Measurements from ENCODE around the gene GPR25. TPM values are rescaled to one million over a fixed set of nuclear protein-coding genes. Genes with fewer than 3 reads are reported as not detected.

GPR25 gene
- polyA plus RNA-seq, 1 donor (not counting 4 experiments of a cell fraction or from before 2014, with no cell fraction given) = not detected

- no peaks in the 10 kb centered on the region for H3K9me3 ChIP-seq (ENCODE audit: control insufficient read depth, low read depth, low read length)
- no peaks in the 10 kb centered on the region for H4K20me1 ChIP-seq (ENCODE audit: control insufficient read depth, extremely low read depth, insufficient read depth, low read length)
- no peak overlapping the region for H2AFZ ChIP-seq (ENCODE audit: control insufficient read depth, low read length)
- H3K27me3 ChIP-seq (ENCODE audit: control insufficient read depth, extremely low read depth, insufficient read depth, low read length) = peaks cover 23% of the 10 kb centered on the region
- TF ChIP-seq, protein P1, sequence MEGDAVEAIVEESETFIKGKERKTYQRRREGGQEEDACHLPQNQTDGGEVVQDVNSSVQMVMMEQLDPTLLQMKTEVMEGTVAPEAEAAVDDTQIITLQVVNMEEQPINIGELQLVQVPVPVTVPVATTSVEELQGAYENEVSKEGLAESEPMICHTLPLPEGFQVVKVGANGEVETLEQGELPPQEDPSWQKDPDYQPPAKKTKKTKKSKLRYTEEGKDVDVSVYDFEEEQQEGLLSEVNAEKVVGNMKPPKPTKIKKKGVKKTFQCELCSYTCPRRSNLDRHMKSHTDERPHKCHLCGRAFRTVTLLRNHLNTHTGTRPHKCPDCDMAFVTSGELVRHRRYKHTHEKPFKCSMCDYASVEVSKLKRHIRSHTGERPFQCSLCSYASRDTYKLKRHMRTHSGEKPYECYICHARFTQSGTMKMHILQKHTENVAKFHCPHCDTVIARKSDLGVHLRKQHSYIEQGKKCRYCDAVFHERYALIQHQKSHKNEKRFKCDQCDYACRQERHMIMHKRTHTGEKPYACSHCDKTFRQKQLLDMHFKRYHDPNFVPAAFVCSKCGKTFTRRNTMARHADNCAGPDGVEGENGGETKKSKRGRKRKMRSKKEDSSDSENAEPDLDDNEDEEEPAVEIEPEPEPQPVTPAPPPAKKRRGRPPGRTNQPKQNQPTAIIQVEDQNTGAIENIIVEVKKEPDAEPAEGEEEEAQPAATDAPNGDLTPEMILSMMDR (optimal IDR thresholded peaks at IDR 0.05 in 1 of 3, IDR thresholded peaks at IDR 0.05 in 1 of 3, conservative IDR thresholded peaks at IDR 0.05 in 1 of 3; ENCODE audit: extremely low read depth in 1 of 3, insufficient read depth in 2 of 3, low read length in 3 of 3) = no peak
- no peak for TF ChIP-seq EZH2 (IDR thresholded peaks at IDR 0.05; ENCODE audit: low read length)
- dilution Hi-C loops (cut with MboI; ENCODE audit: extremely low pct_ligation_motif_present, low sequenced_read_pairs) = no loop called here
- no peak overlapping the region for H3K4me2 ChIP-seq (ENCODE audit: control insufficient read depth, extremely low read depth, insufficient read depth, low read depth, low read length)
- H3K27ac ChIP-seq (ENCODE audit: control insufficient read depth, insufficient read depth, low read length) = no peak overlapping the region
- H3K4me3 ChIP-seq (ENCODE audit: control insufficient read depth in 2 of 3, extremely low read depth in 1 of 3, insufficient read depth in 2 of 3, low read depth in 1 of 3, low read length in 3 of 3) = no peak overlapping the region
- no peaks in the 10 kb centered on the region for H3K79me2 ChIP-seq (ENCODE audit: control insufficient read depth, insufficient read depth, low read length)
- no peaks in the 10 kb centered on the region for H3K9me1 ChIP-seq (ENCODE audit: control insufficient read depth, extremely low read depth, insufficient read depth, low read length)
- no peak for DNase-seq (ENCODE audit: low read depth, low spot score)
- no peaks in the 10 kb centered on the region for H3K36me3 ChIP-seq (ENCODE audit: control insufficient read depth in 2 of 2, extremely low read depth in 1 of 2, insufficient read depth in 2 of 2, low read length in 2 of 2)
- H3K9ac ChIP-seq (ENCODE audit: control insufficient read depth, extremely low read depth, insufficient read depth, low read length) = no peak overlapping the region
- H3K4me1 ChIP-seq (ENCODE audit: control insufficient read depth, extremely low read depth, insufficient read depth, low read length) = no peaks in the 10 kb centered on the region
- FAIRE-seq = no peak
These were observed 5.2 kb downstream of the GPR25 start for GRCh38 chr1:200877839-200878551.

GRCh38 chr1:200880212-200880611 lies 7.4 kb downstream of the GPR25 start:
- H3K27ac ChIP-seq (ENCODE audit: control insufficient read depth, insufficient read depth, low read length) = no peak overlapping the region
- H3K4me2 ChIP-seq (ENCODE audit: control insufficient read depth, extremely low read depth, insufficient read depth, low read depth, low read length) = no peak overlapping the region
- no peaks in the 10 kb centered on the region for H3K4me1 ChIP-seq (ENCODE audit: control insufficient read depth, extremely low read depth, insufficient read depth, low read length)
- H3K36me3 ChIP-seq (ENCODE audit: control insufficient read depth in 2 of 2, extremely low read depth in 1 of 2, insufficient read depth in 2 of 2, low read length in 2 of 2) = no peaks in the 10 kb centered on the region
- dilution Hi-C loops (cut with MboI; ENCODE audit: extremely low pct_ligation_motif_present, low sequenced_read_pairs) = no loop called here
- peaks cover 4% of the 10 kb centered on the region for H3K27me3 ChIP-seq (ENCODE audit: control insufficient read depth, extremely low read depth, insufficient read depth, low read length)
- H3K79me2 ChIP-seq (ENCODE audit: control insufficient read depth, insufficient read depth, low read length) = no peaks in the 10 kb centered on the region
- no peaks in the 10 kb centered on the region for H3K9me3 ChIP-seq (ENCODE audit: control insufficient read depth, low read depth, low read length)
- H2AFZ ChIP-seq (ENCODE audit: control insufficient read depth, low read length) = no peak overlapping the region
- FAIRE-seq (no peak), DNase-seq (ENCODE audit: low read depth, low spot score) (no peak)
- no peaks in the 10 kb centered on the region for H3K9me1 ChIP-seq (ENCODE audit: control insufficient read depth, extremely low read depth, insufficient read depth, low read length)
- no peaks in the 10 kb centered on the region for H4K20me1 ChIP-seq (ENCODE audit: control insufficient read depth, extremely low read depth, insufficient read depth, low read length)
- no peak overlapping the region for H3K4me3 ChIP-seq (ENCODE audit: control insufficient read depth in 2 of 3, extremely low read depth in 1 of 3, insufficient read depth in 2 of 3, low read depth in 1 of 3, low read length in 3 of 3)
- no peak for TF ChIP-seq EZH2 (IDR thresholded peaks at IDR 0.05; ENCODE audit: low read length)
- TF ChIP-seq, protein P1 (optimal IDR thresholded peaks at IDR 0.05 in 1 of 3, IDR thresholded peaks at IDR 0.05 in 1 of 3, conservative IDR thresholded peaks at IDR 0.05 in 1 of 3; ENCODE audit: extremely low read depth in 1 of 3, insufficient read depth in 2 of 3, low read length in 3 of 3) = no peak
- no peak overlapping the region for H3K9ac ChIP-seq (ENCODE audit: control insufficient read depth, extremely low read depth, insufficient read depth, low read length)

Data from keratinocyte (primary cell).